ENCODE measurements around the gene KLK12. TPM values are rescaled to one million over a fixed set of nuclear protein-coding genes. Genes with fewer than 3 reads are reported as not detected.

Gene KLK12
- polyA plus RNA-seq, 1 donor (not counting 4 experiments of a cell fraction or from before 2014, with no cell fraction given) = not detected

GRCh38 chr19:51009061-51009891, 25.5 kb downstream of the KLK12 start:
- Histone ChIP-seq H3K9ac (ENCODE audit: control insufficient read depth, extremely low read depth, insufficient read depth, low read length) (peak overlapping the region; percentile 54), H3K4me2 (ENCODE audit: control insufficient read depth, extremely low read depth, insufficient read depth, low read depth, low read length) (peak overlapping the region; percentile 62), H3K79me2 (ENCODE audit: control insufficient read depth, insufficient read depth, low read length) (no peaks in the 10 kb centered on the region), H2AFZ (ENCODE audit: control insufficient read depth, low read length) (no peak overlapping the region), H3K27ac (ENCODE audit: control insufficient read depth, insufficient read depth, low read length) (peak overlapping the region; percentile 54), H3K4me3 (ENCODE audit: control insufficient read depth in 2 of 3, extremely low read depth in 1 of 3, insufficient read depth in 2 of 3, low read depth in 1 of 3, low read length in 3 of 3) (peak overlapping the region in 1 of 3 experiments; percentile 31), H3K9me1 (ENCODE audit: control insufficient read depth, extremely low read depth, insufficient read depth, low read length) (no peaks in the 10 kb centered on the region), H4K20me1 (ENCODE audit: control insufficient read depth, extremely low read depth, insufficient read depth, low read length) (no peaks in the 10 kb centered on the region), H3K9me3 (ENCODE audit: control insufficient read depth, low read depth, low read length) (no peaks in the 10 kb centered on the region), H3K27me3 (ENCODE audit: control insufficient read depth, extremely low read depth, insufficient read depth, low read length) (no peaks in the 10 kb centered on the region), H3K36me3 (ENCODE audit: control insufficient read depth in 2 of 2, extremely low read depth in 1 of 2, insufficient read depth in 2 of 2, low read length in 2 of 2) (peaks cover under 1 to 4% of the 10 kb centered on the region in 2 experiments), H3K4me1 (ENCODE audit: control insufficient read depth, extremely low read depth, insufficient read depth, low read length) (peaks cover 38% of the 10 kb centered on the region)
- DNase-seq (ENCODE audit: low read depth, low spot score) = no peak
- TF ChIP-seq CTCF (optimal IDR thresholded peaks at IDR 0.05 in 1 of 3, IDR thresholded peaks at IDR 0.05 in 1 of 3, conservative IDR thresholded peaks at IDR 0.05 in 1 of 3; ENCODE audit: extremely low read depth in 1 of 3, insufficient read depth in 2 of 3, low read length in 3 of 3) (no peak), EZH2 (IDR thresholded peaks at IDR 0.05; ENCODE audit: low read length) (no peak)
- FAIRE-seq = peak; percentile 32
- dilution Hi-C loops (cut with MboI; ENCODE audit: extremely low pct_ligation_motif_present, low sequenced_read_pairs) = no loop called here

- no peaks in the 10 kb centered on the region for H3K9me3 ChIP-seq (ENCODE audit: control insufficient read depth, low read depth, low read length)
- FAIRE-seq = peak; percentile 43
- no peaks in the 10 kb centered on the region for H3K27me3 ChIP-seq (ENCODE audit: control insufficient read depth, extremely low read depth, insufficient read depth, low read length)
- dilution Hi-C loops (cut with MboI; ENCODE audit: extremely low pct_ligation_motif_present, low sequenced_read_pairs) = no loop called here
- no peak overlapping the region for H3K4me3 ChIP-seq (ENCODE audit: control insufficient read depth in 2 of 3, extremely low read depth in 1 of 3, insufficient read depth in 2 of 3, low read depth in 1 of 3, low read length in 3 of 3)
- H3K4me1 ChIP-seq (ENCODE audit: control insufficient read depth, extremely low read depth, insufficient read depth, low read length) = peaks cover 32% of the 10 kb centered on the region
- H3K79me2 ChIP-seq (ENCODE audit: control insufficient read depth, insufficient read depth, low read length) = no peaks in the 10 kb centered on the region
- TF ChIP-seq CTCF (optimal IDR thresholded peaks at IDR 0.05 in 1 of 3, IDR thresholded peaks at IDR 0.05 in 1 of 3, conservative IDR thresholded peaks at IDR 0.05 in 1 of 3; ENCODE audit: extremely low read depth in 1 of 3, insufficient read depth in 2 of 3, low read length in 3 of 3) = no peak
- TF ChIP-seq EZH2 (IDR thresholded peaks at IDR 0.05; ENCODE audit: low read length) = no peak
- H3K9me1 ChIP-seq (ENCODE audit: control insufficient read depth, extremely low read depth, insufficient read depth, low read length) = no peaks in the 10 kb centered on the region
- no peak overlapping the region for H3K27ac ChIP-seq (ENCODE audit: control insufficient read depth, insufficient read depth, low read length)
- no peak overlapping the region for H2AFZ ChIP-seq (ENCODE audit: control insufficient read depth, low read length)
- no peaks in the 10 kb centered on the region for H3K36me3 ChIP-seq (ENCODE audit: control insufficient read depth in 2 of 2, extremely low read depth in 1 of 2, insufficient read depth in 2 of 2, low read length in 2 of 2)
- H3K4me2 ChIP-seq (ENCODE audit: control insufficient read depth, extremely low read depth, insufficient read depth, low read depth, low read length) = no peak overlapping the region
- no peak for DNase-seq (ENCODE audit: low read depth, low spot score)
- H3K9ac ChIP-seq (ENCODE audit: control insufficient read depth, extremely low read depth, insufficient read depth, low read length) = no peak overlapping the region
- H4K20me1 ChIP-seq (ENCODE audit: control insufficient read depth, extremely low read depth, insufficient read depth, low read length) = no peaks in the 10 kb centered on the region
Measured at GRCh38 chr19:51007488-51007887, 27.3 kb downstream of the KLK12 start.
